ENCODE measurements around the gene AKAP6. TPM values are rescaled to one million over a fixed set of nuclear protein-coding genes. Genes with fewer than 3 reads are reported as not detected.
"Not testable (repeated sequence)": the region's sequence is repeated elsewhere in the genome, so short reads cannot be mapped to it uniquely, and the experiment has no call there.

The AKAP6 gene
- polyA plus RNA-seq, 3 donors from 2014 or later: not detected

DNA sequence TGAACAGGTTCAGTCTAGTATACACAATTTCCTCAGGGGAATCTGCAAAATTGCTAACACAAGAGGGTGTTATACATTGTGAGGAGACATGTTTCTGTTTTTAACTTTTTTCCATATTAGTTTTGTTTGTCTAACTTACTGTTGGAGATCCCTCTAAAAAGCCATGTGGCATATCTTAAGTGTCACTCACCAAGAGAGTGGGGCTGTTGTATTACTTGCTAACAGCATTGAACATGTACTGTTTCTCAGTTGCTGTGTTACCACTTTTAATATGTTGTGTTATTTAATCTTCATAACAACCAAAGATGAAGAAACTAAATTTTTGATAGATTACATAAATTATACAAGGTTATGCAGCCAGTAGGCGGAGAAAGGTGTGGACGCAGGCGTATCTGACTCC lies 455.3 kb downstream of the AKAP6 start:
- Mint-ChIP-seq H3K9me3 (peaks cover 7 to 43% (median 21%) of the 10 kb centered on the region in 6 donors), H3K4me1 (no peaks in the 10 kb centered on the region), H3K4me3 (no peak overlapping the region), H3K27me3 (ENCODE audit: low read depth in 3 of 3) (peaks cover 0 to 2% (median 0%) of the 10 kb centered on the region in 3 donors), H3K27ac (no peak overlapping the region), H3K36me3 (peaks cover 0 to 5% (median 0%) of the 10 kb centered on the region in 3 donors)
- DNase-seq: no peak

GRCh38 chr14:32785585-32785984 lies 456.5 kb downstream of the AKAP6 start:
- H3K9me3 Mint-ChIP-seq: peaks cover 12 to 47% (median 23%) of the 10 kb centered on the region in 6 donors
- no peak for DNase-seq
- peaks cover 0 to 2% (median 0%) of the 10 kb centered on the region in 3 donors for H3K27me3 Mint-ChIP-seq (ENCODE audit: low read depth in 3 of 3)
- H3K4me1 Mint-ChIP-seq: no peaks in the 10 kb centered on the region
- no peak overlapping the region for H3K4me3 Mint-ChIP-seq
- no peak overlapping the region for H3K27ac Mint-ChIP-seq
- H3K36me3 Mint-ChIP-seq: peaks cover 0 to 5% (median 0%) of the 10 kb centered on the region in 3 donors

GRCh38 chr14:32786886-32787285 lies 457.8 kb downstream of the AKAP6 start:
- H3K9me3 Mint-ChIP-seq: peaks cover 11 to 52% (median 28%) of the 10 kb centered on the region in 6 donors
- no peaks in the 10 kb centered on the region for H3K4me1 Mint-ChIP-seq
- DNase-seq: no peak

GRCh38 chr14:32793033-32793432 lies 463.9 kb downstream of the AKAP6 start:
- Mint-ChIP-seq H3K36me3 (peaks cover 0 to 11% (median 2%) of the 10 kb centered on the region in 3 donors), H3K9me3 (peaks cover 25 to 85% (median 48%) of the 10 kb centered on the region in 6 donors)
- H3K27me3 Mint-ChIP-seq (ENCODE audit: low read depth in 3 of 3); DNase-seq; H3K4me1 Mint-ChIP-seq; H3K27ac Mint-ChIP-seq; H3K4me3 Mint-ChIP-seq: not testable (repeated sequence)

More at GRCh38 chr14:32786886-32787285, 457.8 kb downstream of the AKAP6 start:
- Mint-ChIP-seq H3K27me3 (ENCODE audit: low read depth in 3 of 3) (no peaks in the 10 kb centered on the region), H3K4me3 (no peak overlapping the region), H3K27ac (no peak overlapping the region), H3K36me3 (peaks cover 0 to 5% (median 0%) of the 10 kb centered on the region in 3 donors)

- H3K4me3 Mint-ChIP-seq: no peak overlapping the region
- peaks cover 0 to 10% (median 9%) of the 10 kb centered on the region in 3 donors for H3K36me3 Mint-ChIP-seq
- no peak overlapping the region for H3K27ac Mint-ChIP-seq
- peaks cover 18 to 71% (median 42%) of the 10 kb centered on the region in 6 donors for H3K9me3 Mint-ChIP-seq
- H3K27me3 Mint-ChIP-seq (ENCODE audit: low read depth in 3 of 3): peaks cover 0 to 4% (median 0%) of the 10 kb centered on the region in 3 donors
- no peaks in the 10 kb centered on the region for H3K4me1 Mint-ChIP-seq
- DNase-seq: no peak
Observed at GRCh38 chr14:32800320-32800719, 471.2 kb downstream of the AKAP6 start.

DNA sequence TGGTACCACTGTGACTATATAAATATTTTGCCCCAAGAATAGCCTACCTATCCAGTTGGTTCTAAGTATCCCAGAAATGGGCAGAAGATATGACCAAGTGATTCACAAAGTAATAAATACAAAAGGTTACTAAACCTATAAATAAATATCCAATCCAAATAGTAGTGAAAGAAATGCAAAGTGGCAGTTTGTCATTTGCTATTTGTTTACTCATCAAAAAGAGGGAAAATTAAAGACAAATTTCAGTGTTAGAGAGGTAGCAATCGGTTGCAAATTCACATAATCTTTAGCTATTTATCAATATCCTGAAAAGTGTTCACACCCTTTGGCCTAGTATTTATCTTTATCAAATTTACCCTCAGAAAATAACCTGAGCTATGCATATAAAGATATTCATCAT lies 473.2 kb downstream of the AKAP6 start:
- peaks cover 0 to 4% (median 0%) of the 10 kb centered on the region in 3 donors for H3K27me3 Mint-ChIP-seq (ENCODE audit: low read depth in 3 of 3)
- H3K27ac Mint-ChIP-seq: no peak overlapping the region
- H3K4me1 Mint-ChIP-seq: no peaks in the 10 kb centered on the region
- peaks cover 17 to 68% (median 42%) of the 10 kb centered on the region in 6 donors for H3K9me3 Mint-ChIP-seq
- peaks cover 0 to 10% (median 9%) of the 10 kb centered on the region in 3 donors for H3K36me3 Mint-ChIP-seq
- H3K4me3 Mint-ChIP-seq: no peak overlapping the region
- DNase-seq: no peak

DNA sequence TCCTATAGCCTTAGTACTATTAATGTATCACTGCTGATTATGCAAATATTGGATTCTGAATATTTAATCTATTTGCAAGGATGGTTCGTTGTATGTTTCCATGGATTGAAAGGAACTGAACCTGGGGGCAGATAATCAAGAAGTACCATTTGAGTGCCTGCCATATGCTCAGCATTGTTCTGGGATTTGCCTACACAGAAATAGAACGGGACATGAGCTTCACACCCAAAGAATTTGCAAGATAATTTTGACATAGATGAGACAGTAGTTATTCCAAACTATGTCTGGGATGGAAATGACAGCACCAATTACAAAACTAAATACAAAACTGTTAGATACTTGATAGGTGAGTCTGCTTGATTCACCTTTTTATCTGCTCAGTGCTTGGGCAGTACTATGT lies 476.9 kb downstream of the AKAP6 start:
- Mint-ChIP-seq H3K4me1 (no peaks in the 10 kb centered on the region), H3K27me3 (ENCODE audit: low read depth in 3 of 3) (peaks cover 0 to 4% (median 2%) of the 10 kb centered on the region in 3 donors), H3K27ac (no peak overlapping the region), H3K9me3 (peaks cover 16 to 70% (median 44%) of the 10 kb centered on the region in 6 donors), H3K4me3 (no peak overlapping the region), H3K36me3 (peaks cover 0 to 10% (median 9%) of the 10 kb centered on the region in 3 donors)
- no peak for DNase-seq

DNA sequence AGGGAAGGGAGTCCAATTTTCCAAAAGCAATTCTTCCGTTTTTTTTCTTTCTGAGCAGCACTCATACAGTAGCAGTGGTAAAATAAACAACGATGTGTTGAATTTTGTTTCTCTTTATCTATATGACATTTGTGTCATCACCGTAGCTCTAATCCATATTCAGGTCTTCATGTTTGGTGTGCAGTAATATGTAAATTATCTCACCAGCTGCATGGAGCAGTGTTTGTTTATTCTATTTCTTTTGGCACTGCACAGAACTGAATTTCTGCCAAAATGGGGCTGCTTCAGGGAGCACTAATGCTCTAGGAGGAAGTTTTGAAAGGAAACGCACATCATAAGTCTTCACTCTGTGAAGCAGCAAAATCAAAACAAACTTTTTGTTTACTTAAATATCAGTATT lies 479.5 kb downstream of the AKAP6 start:
- DNase-seq: no peak
- H3K27me3 Mint-ChIP-seq (ENCODE audit: low read depth in 3 of 3): peaks cover 0 to 2% (median 2%) of the 10 kb centered on the region in 3 donors
- no peak overlapping the region for H3K27ac Mint-ChIP-seq
- H3K9me3 Mint-ChIP-seq: peaks cover 11 to 52% (median 33%) of the 10 kb centered on the region in 6 donors
- H3K36me3 Mint-ChIP-seq: peaks cover 0 to 6% (median 6%) of the 10 kb centered on the region in 3 donors
- no peak overlapping the region for H3K4me3 Mint-ChIP-seq
- no peaks in the 10 kb centered on the region for H3K4me1 Mint-ChIP-seq

- Mint-ChIP-seq H3K27me3 (ENCODE audit: low read depth in 3 of 3) (peaks cover 0 to 2% (median 0%) of the 10 kb centered on the region in 3 donors), H3K4me3 (no peak overlapping the region), H3K36me3 (peaks cover 0 to under 1% (median 0%) of the 10 kb centered on the region in 3 donors), H3K27ac (no peak overlapping the region), H3K9me3 (peaks cover 5 to 48% (median 29%) of the 10 kb centered on the region in 6 donors), H3K4me1 (no peaks in the 10 kb centered on the region)
- DNase-seq: no peak
Observed at GRCh38 chr14:32809255-32809654, 480.2 kb downstream of the AKAP6 start.

GRCh38 chr14:32813401-32813800 lies 484.3 kb downstream of the AKAP6 start:
- Mint-ChIP-seq H3K4me3 (no peak overlapping the region), H3K9me3 (peaks cover 5 to 31% (median 8%) of the 10 kb centered on the region in 6 donors), H3K36me3 (no peaks in the 10 kb centered on the region), H3K27me3 (ENCODE audit: low read depth in 3 of 3) (peaks cover 0 to 2% (median 2%) of the 10 kb centered on the region in 3 donors), H3K4me1 (no peaks in the 10 kb centered on the region), H3K27ac (no peak overlapping the region)
- DNase-seq: no peak

DNA sequence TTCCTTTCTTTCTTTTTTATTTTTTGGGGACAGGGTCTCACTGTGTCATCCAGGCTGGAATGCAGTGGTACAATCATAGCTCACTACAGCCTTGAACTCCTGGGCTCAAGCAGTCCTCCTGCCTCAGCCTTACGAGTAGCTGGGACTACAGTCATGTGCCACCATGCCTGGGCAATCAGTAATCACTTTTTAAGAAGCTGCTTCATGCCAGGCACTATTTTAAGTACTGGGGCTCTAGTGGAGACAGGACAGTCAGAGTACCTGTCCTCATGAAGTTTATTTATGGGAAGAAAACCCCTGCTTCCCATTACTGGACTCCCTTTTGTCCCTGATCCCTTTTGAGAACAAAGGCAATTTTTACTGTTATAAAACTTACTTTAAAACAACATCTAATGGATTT lies 485.6 kb downstream of the AKAP6 start:
- no peak overlapping the region for H3K4me3 Mint-ChIP-seq
- peaks cover 2 to 27% (median 6%) of the 10 kb centered on the region in 6 donors for H3K9me3 Mint-ChIP-seq
- H3K4me1 Mint-ChIP-seq: no peaks in the 10 kb centered on the region
- H3K36me3 Mint-ChIP-seq: no peaks in the 10 kb centered on the region
- no peak for DNase-seq
- H3K27me3 Mint-ChIP-seq (ENCODE audit: low read depth in 3 of 3): peaks cover 0 to 2% (median 0%) of the 10 kb centered on the region in 3 donors
- no peak overlapping the region for H3K27ac Mint-ChIP-seq

- Mint-ChIP-seq H3K27me3 (ENCODE audit: low read depth in 3 of 3) (peaks cover 0 to 2% (median 2%) of the 10 kb centered on the region in 3 donors), H3K9me3 (peaks cover under 1 to 29% (median 8%) of the 10 kb centered on the region in 6 donors), H3K36me3 (no peaks in the 10 kb centered on the region), H3K4me3 (no peak overlapping the region), H3K4me1 (no peaks in the 10 kb centered on the region), H3K27ac (no peak overlapping the region)
- DNase-seq: no peak
Observed at GRCh38 chr14:32816588-32816987, 487.5 kb downstream of the AKAP6 start.

- Mint-ChIP-seq H3K4me3 (no peak overlapping the region), H3K9me3 (peaks cover 6 to 39% (median 13%) of the 10 kb centered on the region in 6 donors), H3K27ac (no peak overlapping the region), H3K27me3 (ENCODE audit: low read depth in 3 of 3) (peaks cover 0 to 2% (median 2%) of the 10 kb centered on the region in 3 donors), H3K36me3 (no peaks in the 10 kb centered on the region), H3K4me1 (no peaks in the 10 kb centered on the region)
- no peak for DNase-seq
Observed at GRCh38 chr14:32817780-32818179, 488.7 kb downstream of the AKAP6 start.

GRCh38 chr14:32818581-32818980 lies 489.5 kb downstream of the AKAP6 start:
- Mint-ChIP-seq H3K4me1 (no peaks in the 10 kb centered on the region), H3K27ac (no peak overlapping the region), H3K27me3 (ENCODE audit: low read depth in 3 of 3) (peaks cover 0 to 2% (median 2%) of the 10 kb centered on the region in 3 donors), H3K4me3 (no peak overlapping the region), H3K36me3 (no peaks in the 10 kb centered on the region), H3K9me3 (peaks cover 8 to 44% (median 15%) of the 10 kb centered on the region in 6 donors)
- DNase-seq: no peak

GRCh38 chr14:32820181-32820580 lies 491.1 kb downstream of the AKAP6 start:
- Mint-ChIP-seq H3K27ac (no peak overlapping the region), H3K36me3 (no peaks in the 10 kb centered on the region), H3K4me1 (no peaks in the 10 kb centered on the region), H3K27me3 (ENCODE audit: low read depth in 3 of 3) (peaks cover 0 to 2% (median 2%) of the 10 kb centered on the region in 3 donors), H3K4me3 (no peak overlapping the region), H3K9me3 (peaks cover 8 to 45% (median 15%) of the 10 kb centered on the region in 6 donors)
- DNase-seq: no peak

Measured in immature natural killer cell (primary cell).